GM12892 (cell line): Measurements from ENCODE around the gene PAX5.

Experiments
- POLR2A ChIP-seq: IDR thresholded peaks from 2 replicates; pipeline ENCODE4 v1.6.1; 2011; ENCODE audit warnings: low read depth, low read length, control low read depth
- POLR2AphosphoS5 ChIP-seq: IDR thresholded peaks from 2 replicates; pipeline ENCODE4 v1.6.1; 2011; ENCODE audit warnings: low read depth, low read length, control low read depth
- TAF1 ChIP-seq: IDR thresholded peaks from 2 replicates; pipeline ENCODE4 v1.6.1; 2011; ENCODE audit warnings: low read depth, mild to moderate bottlenecking, control low read depth, low read length, borderline replicate concordance

DNA sequence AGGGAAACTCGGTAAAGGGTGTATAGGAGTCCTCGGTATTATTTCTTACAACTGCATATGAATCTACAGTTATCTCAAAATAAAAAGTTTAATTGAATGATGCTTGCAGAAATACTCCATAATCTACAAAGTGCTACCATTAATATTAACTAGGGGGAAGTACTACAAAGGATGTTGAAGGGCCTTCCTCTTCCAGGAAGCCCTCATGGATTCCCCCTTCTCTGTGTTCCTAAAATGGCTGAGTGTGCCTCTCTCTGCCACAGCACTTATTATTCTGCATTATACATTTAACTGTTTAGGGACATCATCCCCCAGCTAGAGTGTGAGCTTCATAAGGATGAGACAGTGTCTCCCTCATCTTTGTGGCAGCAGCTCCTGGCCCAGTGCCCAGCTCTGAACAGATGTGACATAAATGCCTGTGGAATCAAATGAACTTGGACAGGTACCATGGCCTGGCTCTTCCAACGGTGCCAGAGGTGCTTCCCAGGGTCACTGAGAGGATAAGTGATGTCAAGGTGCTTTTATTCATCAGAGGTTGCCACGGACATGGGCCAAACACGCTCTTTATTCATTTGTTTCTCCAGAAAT is 99.5 kb downstream of the PAX5 start:
- TF ChIP-seq POLR2A (no peak), POLR2AphosphoS5 (no peak), TAF1 (no peak)
